Dendritic cell treated with granulocyte-macrophage colony-stimulating factor and Interleukin-4, amounts not matched to agents 40 ng/mL and 50 ng/mL, for 4 days (primary cell): ENCODE results near the gene LILRB3.
"Not testable (repeated sequence)": the region's sequence is repeated elsewhere in the genome, so short reads cannot be mapped to it uniquely, and the experiment has no call there.

Experiments
- H3K27ac Mint-ChIP-seq: one replicate; pipeline ENCODE4 v1.8.0; 2022; ENCODE audit warnings: mild to moderate bottlenecking, mixed read lengths
- H3K27me3 Mint-ChIP-seq: one replicate; pipeline ENCODE4 v1.8.0; 2022; ENCODE audit warnings: mild to moderate bottlenecking, mixed read lengths
- H3K36me3 Mint-ChIP-seq: one replicate; pipeline ENCODE4 v1.8.0; 2022; ENCODE audit warnings: low read depth, mixed read lengths
- H3K4me1 Mint-ChIP-seq: one replicate; pipeline ENCODE4 v1.8.0; 2022; ENCODE audit warnings: low read depth, mixed read lengths
- H3K4me3 Mint-ChIP-seq: one replicate; pipeline ENCODE4 v1.8.0; 2022; ENCODE audit warnings: mild to moderate bottlenecking, moderate library complexity, mixed read lengths
- H3K9me3 Mint-ChIP-seq: one replicate; pipeline ENCODE4 v1.8.0; 2022; ENCODE audit warnings: mixed read lengths
- intact Hi-C: fragments of 100-400 bp; cut with micrococcal nuclease; formaldehyde crosslinking; loops from one replicate; pipeline ENCODE4 v1.15.0; 2022

LILRB3 gene

DNA sequence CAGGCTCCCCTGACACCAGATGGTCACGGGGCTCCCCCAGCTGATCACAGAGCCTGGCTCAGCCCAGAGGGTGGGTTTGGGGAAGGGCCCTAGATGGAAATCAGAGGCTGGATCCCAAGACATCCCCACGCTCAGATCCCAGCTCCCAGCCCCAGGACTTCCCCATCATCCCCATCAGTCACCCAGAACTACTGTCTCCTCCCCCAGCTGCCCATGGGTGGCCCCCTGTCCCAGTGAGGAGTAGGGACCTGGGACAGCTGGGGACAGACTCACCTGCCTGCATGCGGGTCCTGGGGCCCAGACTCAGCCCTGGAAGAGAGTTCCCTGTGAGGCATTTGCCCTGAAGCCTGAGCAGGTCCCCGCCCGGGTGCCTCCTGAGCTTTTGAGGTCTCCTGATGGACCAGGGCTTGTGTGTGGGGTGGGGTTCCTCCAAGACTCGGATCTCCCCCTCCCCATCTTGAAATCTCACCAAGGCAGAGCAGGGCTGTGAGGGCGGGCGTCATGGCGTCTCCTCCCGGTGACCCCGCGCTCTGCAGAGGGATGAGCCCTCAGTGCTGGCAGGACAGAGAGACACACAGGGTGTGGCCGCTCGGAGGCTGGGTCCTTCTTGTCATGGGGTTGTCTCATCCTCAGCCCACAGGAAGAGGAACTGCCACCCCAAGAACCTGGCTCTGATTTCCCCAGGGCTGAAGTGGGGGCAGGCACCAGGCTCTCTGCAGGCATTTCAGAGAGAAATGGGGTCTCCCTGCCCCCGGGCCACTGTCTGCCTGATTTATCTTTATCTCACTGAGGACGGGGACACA, at the start of gene LILRB3:
Gene LILRB3, minus strand, starts transcription at position 534 of the 803 bp plus-strand sequence. Its CDS starts 31 bp downstream, at position 503.
- H3K9me3 Mint-ChIP-seq, H3K27me3 Mint-ChIP-seq: not testable (repeated sequence)
- H3K4me3 Mint-ChIP-seq, result peak within 1 kb of the TSS; percentile 94
- H3K27ac Mint-ChIP-seq, result peak within 1 kb of the TSS; percentile 89
- H3K4me1 Mint-ChIP-seq, result peaks cover 53% of the 10 kb centered on the region
- H3K36me3 Mint-ChIP-seq, result peaks cover 39% of the 10 kb centered on the region
- intact Hi-C loops, result loop anchor here (2.0 kb wide), 2 partner anchors 14 to 24 kb away; no protein-coding TSS in a partner anchor

DNA sequence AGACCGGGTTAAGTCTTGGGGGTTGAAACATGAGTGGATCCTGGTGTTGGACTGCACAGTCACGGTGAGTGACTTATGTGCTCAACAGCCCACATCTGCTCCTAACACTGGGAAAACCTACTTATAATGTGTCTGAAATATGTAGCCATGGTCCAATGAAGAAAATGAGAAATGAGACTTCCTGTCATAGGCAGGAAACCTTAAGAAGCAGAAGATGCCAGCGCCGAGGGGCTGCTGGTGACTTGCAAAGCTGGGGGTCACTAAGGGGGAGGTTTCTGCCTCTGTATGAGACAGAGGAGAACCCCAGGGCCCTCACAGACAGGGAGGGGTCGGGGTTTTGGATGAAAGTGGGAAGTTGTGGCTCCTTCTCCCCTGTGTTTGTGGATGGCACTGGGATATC, 49.4 kb upstream of the LILRB3 start:
- H3K4me3 Mint-ChIP-seq, result peak overlapping the region; percentile 72
- H3K36me3 Mint-ChIP-seq, result peaks cover 37% of the 10 kb centered on the region
- intact Hi-C loops, H3K9me3 Mint-ChIP-seq, H3K27me3 Mint-ChIP-seq: not testable (repeated sequence)
- H3K4me1 Mint-ChIP-seq, result peaks cover 69% of the 10 kb centered on the region
- H3K27ac Mint-ChIP-seq, result peak overlapping the region; percentile 86

DNA sequence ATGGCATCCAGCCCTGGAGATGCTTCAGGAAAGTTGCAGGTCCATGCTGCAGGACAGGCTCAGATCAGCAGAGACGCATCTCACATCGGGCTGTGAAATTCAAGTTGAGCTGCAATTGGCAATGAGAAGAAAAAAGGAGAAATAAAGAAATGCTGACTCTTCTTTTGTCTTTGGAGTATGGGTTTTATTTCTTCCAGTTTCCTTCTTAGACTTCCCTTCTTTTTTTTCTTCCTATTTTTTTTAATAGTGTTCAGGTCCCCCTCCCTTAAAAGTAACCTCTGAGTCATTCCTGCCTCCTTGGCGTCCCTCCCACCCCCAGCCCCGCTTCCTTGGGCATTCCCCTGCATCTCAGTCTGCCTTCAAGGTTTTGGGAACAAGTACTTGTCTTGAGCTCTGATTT, 48.8 kb upstream of the LILRB3 start:
- H3K36me3 Mint-ChIP-seq, result peaks cover 32% of the 10 kb centered on the region
- H3K27me3 Mint-ChIP-seq, H3K9me3 Mint-ChIP-seq, intact Hi-C loops: not testable (repeated sequence)
- peaks cover 67% of the 10 kb centered on the region for H3K4me1 Mint-ChIP-seq
- peak overlapping the region; percentile 86 for H3K27ac Mint-ChIP-seq
- peak overlapping the region; percentile 72 for H3K4me3 Mint-ChIP-seq

DNA sequence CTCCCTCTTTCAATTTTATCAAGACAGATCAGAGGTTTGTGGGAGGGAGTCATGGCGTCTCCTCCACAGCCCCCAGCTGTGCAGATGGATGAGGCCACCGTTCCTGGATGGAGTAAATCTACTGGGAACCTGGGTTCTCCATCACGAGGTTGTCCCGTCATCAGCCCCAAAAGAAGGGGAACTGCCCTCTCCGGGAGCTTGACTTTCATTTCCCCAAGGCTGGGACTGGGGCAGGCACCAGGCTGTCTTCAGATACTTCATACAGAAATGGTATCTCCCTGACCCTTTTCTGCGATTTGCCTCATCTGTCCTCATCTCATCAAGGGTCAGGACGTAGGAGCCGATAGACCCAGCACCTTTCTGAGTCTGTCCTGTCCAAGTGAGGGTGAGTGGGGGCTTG, 48.3 kb upstream of the LILRB3 start:
- H3K4me3 Mint-ChIP-seq, result peak overlapping the region; percentile 72
- H3K4me1 Mint-ChIP-seq, result peaks cover 67% of the 10 kb centered on the region
- H3K9me3 Mint-ChIP-seq, result no peaks in the 10 kb centered on the region
- H3K27ac Mint-ChIP-seq, result peak overlapping the region; percentile 86
- intact Hi-C loops, result no loop called here
- peaks cover 27% of the 10 kb centered on the region for H3K36me3 Mint-ChIP-seq
- H3K27me3 Mint-ChIP-seq, result no peaks in the 10 kb centered on the region

DNA sequence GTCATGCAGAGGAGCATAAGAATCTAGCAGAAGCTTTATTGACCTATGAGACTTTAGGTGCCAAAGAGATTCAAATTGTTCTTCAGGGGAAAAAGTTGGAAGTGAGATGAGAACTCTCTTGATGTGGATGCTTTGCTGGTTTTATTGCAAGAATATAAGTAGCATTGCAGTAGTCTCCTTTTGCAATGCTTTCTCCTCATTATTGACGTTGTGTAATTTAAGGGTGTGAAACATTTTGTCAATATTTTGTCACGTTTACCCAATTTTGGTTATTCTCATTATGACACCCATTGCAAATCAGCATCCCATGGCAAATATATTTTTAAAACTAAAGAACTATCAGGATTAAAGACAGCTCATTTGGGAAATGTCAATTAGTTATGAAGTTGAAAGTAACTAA, 46.1 kb upstream of the LILRB3 start:
- Mint-ChIP-seq H3K27ac (no peak overlapping the region), H3K4me3 (no peak overlapping the region), H3K4me1 (peaks cover 50% of the 10 kb centered on the region), H3K9me3 (no peaks in the 10 kb centered on the region), H3K36me3 (peaks cover 5% of the 10 kb centered on the region), H3K27me3 (no peaks in the 10 kb centered on the region)
- intact Hi-C loops, result loop anchor here (5.0 to 10.0 kb wide), 2 partner anchors 46 to 62 kb away; partner anchors contain the start of gene LILRA5

DNA sequence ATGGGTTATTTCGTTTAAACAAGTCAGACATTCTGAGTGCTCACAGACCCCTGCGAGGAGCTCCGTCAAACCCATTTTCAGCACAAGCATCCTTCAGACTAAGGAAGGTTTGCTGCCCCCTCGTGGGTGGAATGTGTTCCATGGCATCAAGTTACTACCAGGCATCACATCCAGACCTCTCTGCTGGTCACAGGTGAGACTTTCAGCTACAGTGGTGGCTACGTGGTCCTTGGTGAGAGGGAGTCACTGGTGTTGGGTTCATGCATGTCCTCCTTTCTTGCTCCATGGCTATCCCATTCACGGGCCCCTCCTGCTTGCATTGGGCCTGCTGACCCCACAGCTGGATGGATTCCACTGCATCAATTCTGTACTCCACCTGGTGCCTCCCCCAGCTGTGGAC, 43.3 kb upstream of the LILRB3 start:
- Mint-ChIP-seq H3K9me3 (no peaks in the 10 kb centered on the region), H3K4me3 (peak overlapping the region; percentile 13), H3K36me3 (no peaks in the 10 kb centered on the region), H3K27ac (peak overlapping the region; percentile 30), H3K27me3 (peaks cover 2% of the 10 kb centered on the region), H3K4me1 (peaks cover 25% of the 10 kb centered on the region)
- intact Hi-C loops, result loop anchor here (2.0 to 10.0 kb wide), 3 partner anchors 49 to 97 kb away; partner anchors contain the start of gene LILRA5

DNA sequence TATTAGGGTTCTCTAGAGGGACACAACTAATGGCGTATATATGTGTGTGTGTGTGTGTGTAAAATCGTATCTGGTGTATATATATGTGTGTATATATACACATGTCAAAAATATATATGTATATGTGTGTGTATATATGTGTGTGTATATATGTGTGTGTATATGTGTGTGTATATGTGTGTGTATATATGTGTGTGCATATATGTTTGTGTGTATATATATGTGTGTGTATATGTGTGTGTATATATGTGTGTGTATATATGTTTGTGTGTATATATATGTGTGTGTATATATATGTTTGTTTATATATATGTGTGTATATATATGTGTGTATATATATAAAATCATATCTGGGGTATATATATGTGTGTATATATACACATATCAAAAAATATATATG, 39.7 kb upstream of the LILRB3 start:
- Mint-ChIP-seq H3K4me3 (no peak overlapping the region), H3K27me3 (peaks cover 5% of the 10 kb centered on the region), H3K27ac (no peak overlapping the region), H3K9me3 (no peaks in the 10 kb centered on the region), H3K4me1 (peaks cover 19% of the 10 kb centered on the region), H3K36me3 (no peaks in the 10 kb centered on the region)
- intact Hi-C loops, result loop anchor here (10.0 kb wide), 1 partner anchor 52 kb away; the partner anchor contains the start of gene LILRA5

DNA sequence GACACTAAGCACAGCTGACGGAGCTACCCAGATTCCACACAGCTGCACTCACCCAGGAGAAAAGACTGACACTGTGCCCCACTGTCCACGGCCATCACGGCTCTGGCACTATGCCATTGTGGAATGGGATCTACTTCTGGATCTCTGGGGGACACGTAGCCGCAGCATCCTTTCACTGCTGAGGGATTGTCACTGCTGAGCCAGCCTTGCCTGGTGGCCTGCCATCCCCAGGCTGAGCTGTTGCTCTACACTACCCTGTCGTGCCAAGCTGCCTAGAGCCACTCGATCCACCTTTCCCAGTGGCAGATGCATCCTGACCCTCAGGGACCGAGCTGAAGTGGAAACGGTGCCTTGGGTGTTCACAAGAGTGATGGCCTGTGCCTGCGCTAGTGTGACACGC, 39.3 kb upstream of the LILRB3 start:
- Mint-ChIP-seq H3K36me3 (no peaks in the 10 kb centered on the region), H3K4me3 (no peak overlapping the region), H3K27ac (no peak overlapping the region), H3K9me3 (no peaks in the 10 kb centered on the region), H3K4me1 (peaks cover 23% of the 10 kb centered on the region), H3K27me3 (peaks cover 7% of the 10 kb centered on the region)
- intact Hi-C loops, result loop anchor here (10.0 kb wide), 1 partner anchor 53 kb away; the partner anchor contains the start of gene LILRA5

DNA sequence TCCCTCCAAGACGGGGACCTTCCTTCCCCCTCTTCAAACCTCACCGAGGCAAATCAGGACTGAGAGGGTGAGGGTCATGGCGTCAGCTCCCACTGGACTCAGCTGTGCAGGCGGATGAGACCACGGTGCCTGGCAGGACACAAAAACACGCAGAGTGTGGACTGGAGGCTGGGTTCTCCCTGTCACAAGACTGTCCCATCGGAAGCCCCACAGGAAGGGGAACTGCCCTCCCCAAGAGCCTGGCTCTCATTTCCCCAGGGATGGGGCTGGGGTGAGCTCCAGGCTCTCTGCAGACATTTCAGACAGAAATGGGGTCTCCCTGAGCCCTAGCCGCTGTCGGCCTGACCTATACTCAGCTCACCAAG, 34.3 kb upstream of the LILRB3 start, which contains the start of gene LILRB5:
Gene LILRB5, minus strand, starts transcription at position 158 of the 365 bp plus-strand sequence. Its CDS starts 80 bp downstream, at position 78.
- peaks cover 22% of the 10 kb centered on the region for H3K27me3 Mint-ChIP-seq
- no peaks in the 10 kb centered on the region for H3K9me3 Mint-ChIP-seq

DNA sequence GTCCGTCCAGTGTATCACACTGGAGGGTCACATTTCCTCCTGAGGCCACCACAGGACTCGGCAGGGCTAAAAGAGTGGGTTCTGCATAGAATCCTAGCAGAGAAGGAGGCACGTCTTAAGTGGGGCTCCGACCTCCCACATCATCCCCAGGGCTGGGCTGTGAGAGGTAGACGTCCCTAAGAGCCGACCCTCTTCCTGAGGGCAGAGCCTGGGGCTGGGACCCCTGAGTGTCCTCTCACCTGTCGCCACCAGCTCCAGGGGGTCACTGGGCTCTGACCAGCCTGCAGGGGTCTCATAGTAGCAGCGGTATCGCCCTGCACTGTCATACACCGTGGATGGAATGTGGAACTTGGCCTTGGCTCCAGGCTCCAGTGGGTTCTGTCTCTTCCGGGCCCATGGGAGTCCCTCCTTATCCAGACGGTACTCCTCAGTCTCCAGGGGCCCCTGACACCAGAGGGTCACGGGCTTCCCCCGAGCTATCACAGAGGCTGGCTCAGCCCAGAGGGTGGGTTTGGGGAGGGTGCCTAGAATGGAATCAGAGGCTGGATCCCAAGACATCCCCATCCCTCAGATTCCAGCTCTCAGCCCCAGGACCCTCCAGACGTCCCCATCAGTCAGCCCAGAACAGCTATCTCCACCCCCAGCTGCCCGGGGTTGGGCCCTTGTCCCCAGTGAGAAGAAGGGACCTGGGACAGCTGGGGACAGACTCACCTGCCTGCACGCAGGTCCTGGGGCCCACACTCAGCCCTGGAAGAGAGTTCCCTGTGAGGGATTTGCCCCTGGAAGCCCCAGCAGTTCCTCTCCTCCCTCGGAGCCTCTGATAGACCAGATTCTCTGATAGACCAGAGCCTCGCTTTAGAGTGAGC, 33.7 kb upstream of the LILRB3 start:
- H3K27me3 Mint-ChIP-seq, result peaks cover 28% of the 10 kb centered on the region
- H3K9me3 Mint-ChIP-seq, result no peaks in the 10 kb centered on the region
- peaks cover 49% of the 10 kb centered on the region for H3K36me3 Mint-ChIP-seq
- H3K27ac Mint-ChIP-seq, result peak overlapping the region; percentile 87
- H3K4me1 Mint-ChIP-seq, result peaks cover 45% of the 10 kb centered on the region
- H3K4me3 Mint-ChIP-seq, result peak overlapping the region; percentile 80
- intact Hi-C loops, result no loop called here

More for the DNA sequence above, 34.3 kb upstream of the LILRB3 start, which contains the start of gene LILRB5:
- H3K36me3 Mint-ChIP-seq, result peaks cover 42% of the 10 kb centered on the region
- peak within 1 kb of the TSS; percentile 87 for H3K27ac Mint-ChIP-seq
- intact Hi-C loops, result no loop called here
- peak within 1 kb of the TSS; percentile 80 for H3K4me3 Mint-ChIP-seq
- H3K4me1 Mint-ChIP-seq, result peaks cover 44% of the 10 kb centered on the region

DNA sequence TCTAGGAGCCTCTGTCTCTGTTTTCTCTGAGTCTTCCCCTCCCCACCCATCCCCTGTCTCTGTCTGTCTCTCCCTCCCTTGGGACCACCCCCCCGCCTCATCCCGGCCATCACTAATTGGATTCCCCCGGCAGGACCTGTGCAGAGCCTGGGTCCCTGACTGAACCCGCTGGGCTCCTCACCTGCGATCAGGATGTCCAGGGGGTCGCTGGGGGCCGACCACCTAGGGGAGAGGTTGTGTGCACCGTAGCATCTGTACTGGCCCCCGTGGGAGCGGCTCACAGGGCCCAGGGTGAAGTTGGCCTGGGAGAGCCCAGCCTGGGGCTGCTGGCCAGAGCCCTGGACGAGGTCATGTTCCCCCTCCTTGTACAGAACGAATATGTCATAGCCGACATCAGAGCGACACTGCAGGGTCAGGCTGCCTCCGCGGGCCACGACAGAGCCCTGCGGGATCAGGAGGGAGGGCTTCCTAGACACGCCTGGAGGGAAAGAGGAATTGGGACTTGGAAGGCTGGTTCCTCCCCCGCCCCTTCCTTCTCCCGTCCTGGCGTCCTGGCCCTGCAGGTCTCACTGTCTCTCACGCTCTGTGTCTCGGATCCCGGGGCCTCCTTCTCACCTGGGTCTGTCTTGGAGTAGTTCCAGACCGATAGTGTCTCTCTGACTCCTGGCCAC, 32.4 kb upstream of the LILRB3 start:
- intact Hi-C loops, result no loop called here
- peak overlapping the region; percentile 52 for H3K27ac Mint-ChIP-seq
- peaks cover 30% of the 10 kb centered on the region for H3K27me3 Mint-ChIP-seq
- H3K4me3 Mint-ChIP-seq, result peak overlapping the region; percentile 80
- H3K36me3 Mint-ChIP-seq, result peaks cover 59% of the 10 kb centered on the region
- H3K9me3 Mint-ChIP-seq, result no peaks in the 10 kb centered on the region
- peaks cover 51% of the 10 kb centered on the region for H3K4me1 Mint-ChIP-seq

DNA sequence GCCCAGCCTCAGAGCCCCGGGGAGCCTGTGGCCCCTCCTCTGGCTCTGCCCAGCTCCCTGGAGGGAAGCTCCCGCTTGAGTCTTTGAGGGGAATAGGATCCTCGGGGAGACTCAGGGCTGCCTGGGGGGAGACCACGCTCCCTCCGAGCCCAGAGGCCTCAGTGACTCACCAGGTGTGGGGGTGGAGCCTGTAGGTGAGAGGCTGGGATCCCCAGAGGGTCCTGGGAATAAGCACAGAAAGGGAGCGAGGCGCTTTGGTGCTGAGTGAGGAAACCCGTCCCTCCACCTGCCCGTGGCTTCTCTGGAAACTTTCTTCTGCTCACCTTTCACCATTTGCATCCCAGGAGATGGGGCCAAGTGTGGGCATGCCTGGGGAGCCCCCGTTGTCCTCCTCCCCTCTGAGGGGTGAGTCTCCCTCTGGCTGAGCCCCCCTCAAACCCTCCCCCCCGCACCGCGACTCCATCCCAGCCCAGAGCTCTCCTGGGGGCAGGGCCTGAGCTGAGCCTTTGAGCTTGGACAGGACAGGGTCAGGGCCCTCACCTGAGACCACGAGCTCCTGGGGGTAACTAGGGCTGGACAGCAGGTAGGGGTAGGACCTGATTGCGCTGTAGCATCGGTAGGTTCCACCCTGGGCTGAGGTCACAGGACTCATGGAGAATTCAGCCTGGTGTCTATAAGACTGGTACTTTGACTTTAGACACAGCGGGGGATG, 31.5 kb upstream of the LILRB3 start:
- intact Hi-C loops, result no loop called here
- Mint-ChIP-seq H3K9me3 (no peaks in the 10 kb centered on the region), H3K27me3 (peaks cover 30% of the 10 kb centered on the region), H3K36me3 (peaks cover 67% of the 10 kb centered on the region), H3K27ac (no peak overlapping the region), H3K4me3 (peak overlapping the region; percentile 20), H3K4me1 (peaks cover 60% of the 10 kb centered on the region)
